Fibroblast of villous mesenchyme (primary cell): ENCODE measurements around the gene CLEC16A. TPM values are rescaled to one million over a fixed set of nuclear protein-coding genes. Genes with fewer than 3 reads are reported as not detected.

Source experiments
- DNase-seq: peaks from one replicate; pipeline ENCODE4 v3.0.0-alpha.2; 2010; ENCODE audit warnings: low read depth
- H3K4me3 ChIP-seq: 2 replicates; pipeline ENCODE4 v1.5.1; 2011; ENCODE audit warnings: low read depth, mild to moderate bottlenecking, low read length
- CTCF ChIP-seq: IDR thresholded peaks from 2 replicates; pipeline ENCODE4 v1.5.1; 2012; ENCODE audit warnings: low read depth, mild to moderate bottlenecking, low read length; ENCODE audit not compliant: insufficient read depth
- total RNA-seq: library from RNA; depleted of rRNA; stranded (reverse); fragments of >200 nt; gene quantifications from 2 replicates; pipeline ENCODE4 v1.2.3, GENCODE V29; 2012

The CLEC16A gene
- total RNA-seq, 1 donor, result 32.4 TPM

- no peak overlapping the region for H3K4me3 ChIP-seq
- no peak for TF ChIP-seq CTCF
- DNase-seq, result no peak
These were observed 140.6 kb downstream of the CLEC16A start for GRCh38 chr16:11084876-11085485.

GRCh38 chr16:11085916-11086315 lies 141.6 kb downstream of the CLEC16A start:
- no peak for DNase-seq
- no peak for TF ChIP-seq CTCF
- H3K4me3 ChIP-seq, result no peak overlapping the region

- DNase-seq, result no peak
- no peak overlapping the region for H3K4me3 ChIP-seq
- no peak for TF ChIP-seq CTCF
These were observed 143.3 kb downstream of the CLEC16A start for GRCh38 chr16:11087691-11088073.

GRCh38 chr16:11088074-11088730 lies 143.8 kb downstream of the CLEC16A start:
- no peak for TF ChIP-seq CTCF
- H3K4me3 ChIP-seq, result no peak overlapping the region
- DNase-seq, result no peak

- DNase-seq, result no peak
- no peak for TF ChIP-seq CTCF
- H3K4me3 ChIP-seq, result no peak overlapping the region
These were observed 144.5 kb downstream of the CLEC16A start for GRCh38 chr16:11088831-11089230.

- peak; percentile 98 for DNase-seq
- H3K4me3 ChIP-seq, result no peak overlapping the region
- no peak for TF ChIP-seq CTCF
These were observed 145.2 kb downstream of the CLEC16A start for GRCh38 chr16:11089504-11090124.
